Astrocyte (in vitro differentiated cells and primary cell): ENCODE results near the gene PACS2. TPM values are rescaled to one million over a fixed set of nuclear protein-coding genes. Genes with fewer than 3 reads are reported as not detected.
"Not testable (repeated sequence)": the region's sequence is repeated elsewhere in the genome, so short reads cannot be mapped to it uniquely, and the experiment has no call there.

Source experiments
- DNase-seq: peaks from one replicate; pipeline ENCODE4 v3.0.0-alpha.2; 2010; ENCODE audit warnings: low read depth
- FAIRE-seq: peaks from 2 replicates; lab custom pipeline; 2011; peaks lifted over from hg19 to GRCh38; lab: Jason Lieb, UNC
- H2AFZ ChIP-seq: 2 replicates; pipeline ENCODE4 v1.6.0; 2012; ENCODE audit warnings: low read depth, low read length, inconsistent platforms
- H3K27ac ChIP-seq: 2 replicates; pipeline ENCODE4 v1.5.1; 2011; ENCODE audit warnings: low read depth, low read length, inconsistent platforms
- H3K27me3 ChIP-seq: 2 replicates; pipeline ENCODE4 v1.6.0; 2011; ENCODE audit warnings: low read length, inconsistent platforms; ENCODE audit not compliant: insufficient read depth
- H3K36me3 ChIP-seq: 2 replicates; pipeline ENCODE4 v1.5.1; 2011; ENCODE audit warnings: low read length, inconsistent platforms; ENCODE audit not compliant: insufficient read depth
- H3K4me1 ChIP-seq: 2 replicates; pipeline ENCODE4 v1.5.1; 2011; ENCODE audit warnings: low read length, inconsistent platforms; ENCODE audit not compliant: insufficient read depth
- H3K4me2 ChIP-seq: 2 replicates; pipeline ENCODE4 v1.6.0; 2012; ENCODE audit warnings: low read length, inconsistent platforms
- H3K4me3 ChIP-seq: 2 replicates; pipeline ENCODE4 v1.5.1; 2011; ENCODE audit warnings: low read depth, mild to moderate bottlenecking, low read length, inconsistent platforms; ENCODE audit not compliant: insufficient read depth
- H3K79me2 ChIP-seq: 2 replicates; pipeline ENCODE4 v1.6.0; 2012; ENCODE audit warnings: mild to moderate bottlenecking, low read length, inconsistent platforms; ENCODE audit not compliant: insufficient read depth
- H3K9ac ChIP-seq: 2 replicates; pipeline ENCODE4 v1.6.0; 2012; ENCODE audit warnings: mild to moderate bottlenecking, low read length, inconsistent platforms
- H3K9me3 ChIP-seq: 2 replicates; pipeline ENCODE4 v1.5.1; 2012; ENCODE audit warnings: low read depth, mild to moderate bottlenecking, low read length, inconsistent platforms; ENCODE audit not compliant: insufficient read depth
- H4K20me1 ChIP-seq: 2 replicates; pipeline ENCODE4 v1.6.0; 2012; ENCODE audit warnings: low read length, inconsistent platforms; ENCODE audit not compliant: insufficient read depth
- H3K27ac Mint-ChIP-seq: one replicate; pipeline ENCODE4 v1.8.0; 2021; ENCODE audit warnings: mild to moderate bottlenecking, mixed read lengths; ENCODE audit not compliant: unreplicated experiment
- H3K27me3 Mint-ChIP-seq: one replicate; pipeline ENCODE4 v1.8.0; 2021; ENCODE audit warnings: low read depth, mixed read lengths; ENCODE audit not compliant: unreplicated experiment
- H3K36me3 Mint-ChIP-seq: one replicate; pipeline ENCODE4 v1.8.0; 2021; ENCODE audit warnings: low read depth, mixed read lengths; ENCODE audit not compliant: unreplicated experiment
- H3K4me1 Mint-ChIP-seq: one replicate; pipeline ENCODE4 v1.8.0; 2021; ENCODE audit warnings: low read depth, mixed read lengths; ENCODE audit not compliant: unreplicated experiment
- H3K4me3 Mint-ChIP-seq: one replicate; pipeline ENCODE4 v1.8.0; 2021; ENCODE audit warnings: mild to moderate bottlenecking, moderate library complexity, mixed read lengths; ENCODE audit not compliant: unreplicated experiment
- H3K9me3 Mint-ChIP-seq: one replicate; pipeline ENCODE4 v1.8.0; 2021; ENCODE audit warnings: mild to moderate bottlenecking, mixed read lengths; ENCODE audit not compliant: unreplicated experiment
- EZH2 ChIP-seq: IDR thresholded peaks from 2 replicates; pipeline ENCODE4 v1.6.1; 2012; ENCODE audit warnings: mild to moderate bottlenecking, low read length, inconsistent platforms; ENCODE audit not compliant: insufficient read depth
- total RNA-seq: library from RNA; stranded (reverse); gene quantifications from 2 replicates; pipeline ENCODE4 v1.2.1, GENCODE V29; 2021
- TF ChIP-seq, protein P1 (sequence below): IDR thresholded peaks from 2 replicates; pipeline ENCODE4 v1.5.1; 2011; ENCODE audit warnings: low read depth, mild to moderate bottlenecking, inconsistent platforms, low read length, moderate library complexity; ENCODE audit not compliant: insufficient read depth

The PACS2 gene
- total RNA-seq, 1 donor from 2014 or later = 51.0 TPM

- Histone ChIP-seq H4K20me1 (peaks cover 78% of the 10 kb centered on the region), H3K9me3 (no peaks in the 10 kb centered on the region), H3K9ac (no peak overlapping the region), H3K27ac (no peak overlapping the region), H2AFZ (no peak overlapping the region), H3K4me2 (peak overlapping the region; percentile 58), H3K36me3 (no peaks in the 10 kb centered on the region), H3K4me3 (no peak overlapping the region), H3K27me3 (no peaks in the 10 kb centered on the region), H3K4me1 (peaks cover 5% of the 10 kb centered on the region), H3K79me2 (peaks cover 80% of the 10 kb centered on the region)
- no peaks in the 10 kb centered on the region for H3K9me3 Mint-ChIP-seq
- H3K27me3 Mint-ChIP-seq = no peaks in the 10 kb centered on the region
- H3K36me3 Mint-ChIP-seq = no peaks in the 10 kb centered on the region
- peak overlapping the region; percentile 3 for H3K4me3 Mint-ChIP-seq
- no peak for TF ChIP-seq EZH2
- TF ChIP-seq, protein P1, sequence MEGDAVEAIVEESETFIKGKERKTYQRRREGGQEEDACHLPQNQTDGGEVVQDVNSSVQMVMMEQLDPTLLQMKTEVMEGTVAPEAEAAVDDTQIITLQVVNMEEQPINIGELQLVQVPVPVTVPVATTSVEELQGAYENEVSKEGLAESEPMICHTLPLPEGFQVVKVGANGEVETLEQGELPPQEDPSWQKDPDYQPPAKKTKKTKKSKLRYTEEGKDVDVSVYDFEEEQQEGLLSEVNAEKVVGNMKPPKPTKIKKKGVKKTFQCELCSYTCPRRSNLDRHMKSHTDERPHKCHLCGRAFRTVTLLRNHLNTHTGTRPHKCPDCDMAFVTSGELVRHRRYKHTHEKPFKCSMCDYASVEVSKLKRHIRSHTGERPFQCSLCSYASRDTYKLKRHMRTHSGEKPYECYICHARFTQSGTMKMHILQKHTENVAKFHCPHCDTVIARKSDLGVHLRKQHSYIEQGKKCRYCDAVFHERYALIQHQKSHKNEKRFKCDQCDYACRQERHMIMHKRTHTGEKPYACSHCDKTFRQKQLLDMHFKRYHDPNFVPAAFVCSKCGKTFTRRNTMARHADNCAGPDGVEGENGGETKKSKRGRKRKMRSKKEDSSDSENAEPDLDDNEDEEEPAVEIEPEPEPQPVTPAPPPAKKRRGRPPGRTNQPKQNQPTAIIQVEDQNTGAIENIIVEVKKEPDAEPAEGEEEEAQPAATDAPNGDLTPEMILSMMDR = no peak
- peak overlapping the region; percentile 53 for H3K27ac Mint-ChIP-seq
- FAIRE-seq (no peak), DNase-seq (peak; percentile 45)
- peaks cover 5% of the 10 kb centered on the region for H3K4me1 Mint-ChIP-seq
Measured at GRCh38 chr14:105294142-105294597, 20.4 kb upstream of the PACS2 start.

DNA sequence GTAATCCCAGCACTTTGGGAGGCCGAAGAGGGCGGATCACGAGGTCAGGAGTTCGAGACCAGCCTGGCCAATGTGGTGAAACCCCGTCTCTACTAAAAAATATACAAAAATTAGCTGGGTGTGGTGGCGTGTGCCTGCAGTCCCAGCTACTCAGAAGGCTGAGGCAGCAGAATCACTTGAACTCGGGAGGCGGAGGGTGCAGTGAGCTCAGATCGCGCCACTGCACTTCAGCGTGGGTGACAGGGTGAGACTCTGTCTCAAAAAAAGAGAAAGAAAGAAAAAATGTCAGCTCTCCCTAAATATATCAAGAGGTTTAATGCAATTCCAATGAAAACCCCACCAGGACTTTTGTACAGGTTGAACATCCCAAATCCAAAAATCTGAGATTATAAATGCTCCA lies 17.2 kb upstream of the PACS2 start:
- not testable (repeated sequence) for H3K9me3 ChIP-seq, H3K36me3 ChIP-seq, H3K9ac ChIP-seq, H3K27me3 Mint-ChIP-seq, H3K27ac Mint-ChIP-seq, H3K4me1 Mint-ChIP-seq, H3K4me2 ChIP-seq, H3K4me3 ChIP-seq, H3K27me3 ChIP-seq, DNase-seq, FAIRE-seq, H3K36me3 Mint-ChIP-seq, H3K27ac ChIP-seq, H3K4me1 ChIP-seq, H3K9me3 Mint-ChIP-seq, H2AFZ ChIP-seq, H3K4me3 Mint-ChIP-seq
- peaks cover 65% of the 10 kb centered on the region for H4K20me1 ChIP-seq
- H3K79me2 ChIP-seq = peaks cover 72% of the 10 kb centered on the region

GRCh38 chr14:105299654-105300541 lies 14.7 kb upstream of the PACS2 start:
- FAIRE-seq (no peak), DNase-seq (no peak)
- H4K20me1 ChIP-seq = peaks cover 39% of the 10 kb centered on the region
- H3K79me2 ChIP-seq = peaks cover 46% of the 10 kb centered on the region
- Mint-ChIP-seq H3K27ac (peak overlapping the region; percentile 49), H3K9me3 (no peaks in the 10 kb centered on the region), H3K36me3 (no peaks in the 10 kb centered on the region), H3K27me3 (no peaks in the 10 kb centered on the region), H3K4me1 (peaks cover 4% of the 10 kb centered on the region), H3K4me3 (peak overlapping the region; percentile 86)
- H3K9me3 ChIP-seq = no peaks in the 10 kb centered on the region
- peak overlapping the region; percentile 84 for H3K4me3 ChIP-seq
- H3K4me2 ChIP-seq = peak overlapping the region; percentile 93
- no peaks in the 10 kb centered on the region for H3K27me3 ChIP-seq
- H3K36me3 ChIP-seq = no peaks in the 10 kb centered on the region
- H3K4me1 ChIP-seq = peaks cover 4% of the 10 kb centered on the region
- no peak for TF ChIP-seq EZH2
- TF ChIP-seq, protein P1 = no peak
- peak overlapping the region; percentile 99 for H2AFZ ChIP-seq
- peak overlapping the region; percentile 93 for H3K9ac ChIP-seq
- H3K27ac ChIP-seq = peak overlapping the region; percentile 85
